ENCODE results near the gene HEMK1. TPM values are rescaled to one million over a fixed set of nuclear protein-coding genes. Genes with fewer than 3 reads are reported as not detected.

HEMK1 gene
- total RNA-seq, 1 experiment from 2014 or later: 20.9 TPM

GRCh38 chr3:50620820-50621219 is 51.5 kb downstream of the HEMK1 start:
- ATAC-seq: no peak
- H3K27ac Mint-ChIP-seq: no peak overlapping the region
- peaks cover under 1% of the 10 kb centered on the region for H3K27me3 Mint-ChIP-seq (ENCODE audit: low read depth)
- H3K9me3 Mint-ChIP-seq: no peaks in the 10 kb centered on the region
- H3K36me3 Mint-ChIP-seq: peaks cover 3% of the 10 kb centered on the region; the same call in 1 of the 2 replicates
- peaks cover 40% of the 10 kb centered on the region for H3K4me1 Mint-ChIP-seq
- POLR2A ChIA-PET: interaction anchor here (0.7 kb wide), 1 partner anchor 45 kb away, joined by 9 read pairs; no protein-coding TSS in a partner anchor
- CTCF ChIA-PET: interaction anchor here (1.3 to 10.1 kb wide), 2 partner anchors 30 kb away, joined by 3 to 202 read pairs; no protein-coding TSS in a partner anchor
- no peak for DNase-seq (ENCODE audit: low spot score)
- H3K4me3 Mint-ChIP-seq: no peak overlapping the region
- TF ChIP-seq MYBL2 (CRISPR knock-in tag; IDR thresholded peaks at IDR 0.05) (no peak), ARID4B (CRISPR knock-in tag; IDR thresholded peaks at IDR 0.05; ENCODE audit: borderline replicate concordance) (no peak), JAZF1 (CRISPR knock-in tag; IDR thresholded peaks at IDR 0.05) (no peak), ELF4 (CRISPR knock-in tag; IDR thresholded peaks at IDR 0.05; ENCODE audit: low read depth) (no peak), CTCF (IDR thresholded peaks at IDR 0.05) (no peak), ZNF423 (CRISPR knock-in tag; IDR thresholded peaks at IDR 0.05) (no peak), TEAD4 (CRISPR knock-in tag; IDR thresholded peaks at IDR 0.05) (no peak), NR3C1 (CRISPR knock-in tag; conservative IDR thresholded peaks at IDR 0.05; ENCODE audit: low read depth) (no peak), GRHL2 (CRISPR knock-in tag; IDR thresholded peaks at IDR 0.05; ENCODE audit: insufficient replicate concordance, severe bottlenecking) (no peak), NR1H2 (CRISPR knock-in tag; IDR thresholded peaks at IDR 0.05) (no peak), SOX15 (CRISPR knock-in tag; IDR thresholded peaks at IDR 0.05) (no peak), CREB1 (CRISPR knock-in tag; IDR thresholded peaks at IDR 0.05) (no peak), ETV6 (CRISPR knock-in tag; IDR thresholded peaks at IDR 0.05) (no peak), ATF1 (CRISPR knock-in tag; IDR thresholded peaks at IDR 0.05) (no peak), PREB (CRISPR knock-in tag; IDR thresholded peaks at IDR 0.05; ENCODE audit: borderline replicate concordance) (no peak), ZNF671 (CRISPR knock-in tag; IDR thresholded peaks at IDR 0.05) (no peak), ZNF317 (CRISPR knock-in tag; IDR thresholded peaks at IDR 0.05; ENCODE audit: borderline replicate concordance, low read depth) (no peak)
- TF ChIP-seq, protein P1, sequence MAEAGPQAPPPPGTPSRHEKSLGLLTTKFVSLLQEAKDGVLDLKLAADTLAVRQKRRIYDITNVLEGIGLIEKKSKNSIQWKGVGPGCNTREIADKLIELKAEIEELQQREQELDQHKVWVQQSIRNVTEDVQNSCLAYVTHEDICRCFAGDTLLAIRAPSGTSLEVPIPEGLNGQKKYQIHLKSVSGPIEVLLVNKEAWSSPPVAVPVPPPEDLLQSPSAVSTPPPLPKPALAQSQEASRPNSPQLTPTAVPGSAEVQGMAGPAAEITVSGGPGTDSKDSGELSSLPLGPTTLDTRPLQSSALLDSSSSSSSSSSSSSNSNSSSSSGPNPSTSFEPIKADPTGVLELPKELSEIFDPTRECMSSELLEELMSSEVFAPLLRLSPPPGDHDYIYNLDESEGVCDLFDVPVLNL (CRISPR knock-in tag; IDR thresholded peaks at IDR 0.05; ENCODE audit: borderline replicate concordance, low read depth): no peak
- TF ChIP-seq, protein P2, sequence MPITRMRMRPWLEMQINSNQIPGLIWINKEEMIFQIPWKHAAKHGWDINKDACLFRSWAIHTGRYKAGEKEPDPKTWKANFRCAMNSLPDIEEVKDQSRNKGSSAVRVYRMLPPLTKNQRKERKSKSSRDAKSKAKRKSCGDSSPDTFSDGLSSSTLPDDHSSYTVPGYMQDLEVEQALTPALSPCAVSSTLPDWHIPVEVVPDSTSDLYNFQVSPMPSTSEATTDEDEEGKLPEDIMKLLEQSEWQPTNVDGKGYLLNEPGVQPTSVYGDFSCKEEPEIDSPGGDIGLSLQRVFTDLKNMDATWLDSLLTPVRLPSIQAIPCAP (CRISPR knock-in tag; IDR thresholded peaks at IDR 0.05): no peak
